ENCODE data around the gene HAGHL.
"Not testable (repeated sequence)": the region's sequence is repeated elsewhere in the genome, so short reads cannot be mapped to it uniquely, and the experiment has no call there.

Gene HAGHL

GRCh38 chr16:709566-710499, 17.1 kb upstream of the HAGHL start:
- Mint-ChIP-seq H3K27ac (no peak overlapping the region), H3K4me1 (ENCODE audit: low read depth) (no peaks in the 10 kb centered on the region), H3K27me3 (ENCODE audit: low read depth) (peaks cover 42% of the 10 kb centered on the region), H3K4me3 (no peak overlapping the region), H3K36me3 (ENCODE audit: low read depth) (no peaks in the 10 kb centered on the region), H3K9me3 (no peaks in the 10 kb centered on the region)
- DNase-seq (ENCODE audit: low spot score) = no peak

- Mint-ChIP-seq H3K9me3 (no peaks in the 10 kb centered on the region), H3K27me3 (ENCODE audit: low read depth) (peaks cover 42% of the 10 kb centered on the region), H3K4me1 (ENCODE audit: low read depth) (no peaks in the 10 kb centered on the region), H3K4me3 (no peak overlapping the region), H3K36me3 (ENCODE audit: low read depth) (no peaks in the 10 kb centered on the region), H3K27ac (no peak overlapping the region)
- DNase-seq (ENCODE audit: low spot score) = no peak
Observed at GRCh38 chr16:710500-711075, 16.3 kb upstream of the HAGHL start.

- Mint-ChIP-seq H3K9me3 (no peaks in the 10 kb centered on the region), H3K27me3 (ENCODE audit: low read depth) (peaks cover 46% of the 10 kb centered on the region), H3K4me1 (ENCODE audit: low read depth) (no peaks in the 10 kb centered on the region), H3K36me3 (ENCODE audit: low read depth) (no peaks in the 10 kb centered on the region), H3K27ac (no peak overlapping the region), H3K4me3 (no peak overlapping the region)
- DNase-seq (ENCODE audit: low spot score) = no peak
Observed at GRCh38 chr16:711084-711483, 15.8 kb upstream of the HAGHL start.

- Mint-ChIP-seq H3K9me3 (no peaks in the 10 kb centered on the region), H3K36me3 (ENCODE audit: low read depth) (no peaks in the 10 kb centered on the region), H3K27me3 (ENCODE audit: low read depth) (peaks cover 44% of the 10 kb centered on the region), H3K4me1 (ENCODE audit: low read depth) (no peaks in the 10 kb centered on the region), H3K27ac (no peak overlapping the region), H3K4me3 (no peak overlapping the region)
- DNase-seq (ENCODE audit: low spot score) = peak; percentile 76
Observed at GRCh38 chr16:711548-712320, 15.2 kb upstream of the HAGHL start.

GRCh38 chr16:712740-713250, 14.1 kb upstream of the HAGHL start:
- H3K4me3 Mint-ChIP-seq; H3K27ac Mint-ChIP-seq; H3K9me3 Mint-ChIP-seq; H3K4me1 Mint-ChIP-seq (ENCODE audit: low read depth); H3K36me3 Mint-ChIP-seq (ENCODE audit: low read depth): not testable (repeated sequence)
- peak; percentile 51 for DNase-seq (ENCODE audit: low spot score)
- peaks cover 35% of the 10 kb centered on the region for H3K27me3 Mint-ChIP-seq (ENCODE audit: low read depth)

- DNase-seq (ENCODE audit: low spot score) = no peak
- H3K4me3 Mint-ChIP-seq = no peak overlapping the region
- H3K4me1 Mint-ChIP-seq (ENCODE audit: low read depth) = no peaks in the 10 kb centered on the region
- H3K27ac Mint-ChIP-seq = no peak overlapping the region
- H3K9me3 Mint-ChIP-seq = no peaks in the 10 kb centered on the region
- H3K27me3 Mint-ChIP-seq (ENCODE audit: low read depth) = peaks cover 23% of the 10 kb centered on the region
- H3K36me3 Mint-ChIP-seq (ENCODE audit: low read depth) = no peaks in the 10 kb centered on the region
Observed at GRCh38 chr16:714079-714478, 12.8 kb upstream of the HAGHL start.

- H3K4me3 Mint-ChIP-seq = peak within 1 kb of the TSS; percentile 24
- no peaks in the 10 kb centered on the region for H3K9me3 Mint-ChIP-seq
- no peak within 1 kb of the TSS for H3K27ac Mint-ChIP-seq
- H3K36me3 Mint-ChIP-seq (ENCODE audit: low read depth) = no peaks in the 10 kb centered on the region
- DNase-seq (ENCODE audit: low spot score) = peak; percentile 92
- peaks cover 17% of the 10 kb centered on the region for H3K27me3 Mint-ChIP-seq (ENCODE audit: low read depth)
- no peaks in the 10 kb centered on the region for H3K4me1 Mint-ChIP-seq (ENCODE audit: low read depth)
Observed at GRCh38 chr16:714558-715476, 12.1 kb upstream of the HAGHL start, which contains the start of gene METRN. TSS of gene METRN (plus strand) at chr16:715118. CDS start at chr16:715290, 172 bp downstream.

GRCh38 chr16:715477-716199, 11.3 kb upstream of the HAGHL start:
- Mint-ChIP-seq H3K27ac (no peak overlapping the region), H3K9me3 (no peaks in the 10 kb centered on the region), H3K36me3 (ENCODE audit: low read depth) (no peaks in the 10 kb centered on the region), H3K4me3 (peak overlapping the region; percentile 24), H3K4me1 (ENCODE audit: low read depth) (peaks cover 3% of the 10 kb centered on the region), H3K27me3 (ENCODE audit: low read depth) (peaks cover 17% of the 10 kb centered on the region)
- DNase-seq (ENCODE audit: low spot score) = peak; percentile 40

- H3K27ac Mint-ChIP-seq = no peak overlapping the region
- no peaks in the 10 kb centered on the region for H3K9me3 Mint-ChIP-seq
- peaks cover 16% of the 10 kb centered on the region for H3K27me3 Mint-ChIP-seq (ENCODE audit: low read depth)
- DNase-seq (ENCODE audit: low spot score) = no peak
- peak overlapping the region; percentile 49 for H3K4me3 Mint-ChIP-seq
- no peaks in the 10 kb centered on the region for H3K36me3 Mint-ChIP-seq (ENCODE audit: low read depth)
- H3K4me1 Mint-ChIP-seq (ENCODE audit: low read depth) = peaks cover 3% of the 10 kb centered on the region
Observed at GRCh38 chr16:716200-716568, 10.7 kb upstream of the HAGHL start.

GRCh38 chr16:716768-717325, 10.1 kb upstream of the HAGHL start:
- H3K4me3 Mint-ChIP-seq = no peak overlapping the region
- peaks cover 15% of the 10 kb centered on the region for H3K27me3 Mint-ChIP-seq (ENCODE audit: low read depth)
- H3K4me1 Mint-ChIP-seq (ENCODE audit: low read depth) = peaks cover 3% of the 10 kb centered on the region
- no peak overlapping the region for H3K27ac Mint-ChIP-seq
- no peaks in the 10 kb centered on the region for H3K9me3 Mint-ChIP-seq
- H3K36me3 Mint-ChIP-seq (ENCODE audit: low read depth) = no peaks in the 10 kb centered on the region
- DNase-seq (ENCODE audit: low spot score) = no peak

GRCh38 chr16:717450-718245, 9.3 kb upstream of the HAGHL start:
- no peaks in the 10 kb centered on the region for H3K9me3 Mint-ChIP-seq
- no peaks in the 10 kb centered on the region for H3K36me3 Mint-ChIP-seq (ENCODE audit: low read depth)
- H3K4me3 Mint-ChIP-seq = no peak overlapping the region
- H3K27ac Mint-ChIP-seq = no peak overlapping the region
- peaks cover 14% of the 10 kb centered on the region for H3K27me3 Mint-ChIP-seq (ENCODE audit: low read depth)
- peaks cover 3% of the 10 kb centered on the region for H3K4me1 Mint-ChIP-seq (ENCODE audit: low read depth)
- DNase-seq (ENCODE audit: low spot score) = no peak

GRCh38 chr16:718389-718788, 8.5 kb upstream of the HAGHL start:
- Mint-ChIP-seq H3K9me3 (no peaks in the 10 kb centered on the region), H3K4me1 (ENCODE audit: low read depth) (peaks cover 3% of the 10 kb centered on the region), H3K36me3 (ENCODE audit: low read depth) (no peaks in the 10 kb centered on the region), H3K27ac (no peak overlapping the region), H3K4me3 (no peak overlapping the region), H3K27me3 (ENCODE audit: low read depth) (peaks cover 11% of the 10 kb centered on the region)
- no peak for DNase-seq (ENCODE audit: low spot score)

Data from T-helper 2 cell treated with Interferon-gamma antibody and Interleukin-4, amounts not matched to agents 5 μg/mL and 100 μg/mL, for 36 hours (primary cell).